HUDEP-2 (cell line): ENCODE results near the gene LHX3.

Source experiments
- DNase-seq, 76 experiments: peaks; one replicate each; lab custom pipeline; 2025; ENCODE audit not compliant: unreplicated experiment in 76 of 76; lab: John Stamatoyannopoulos, UW

LHX3 gene

GRCh38 chr9:136179761-136180160, 25.2 kb downstream of the LHX3 start:
- DNase-seq = no peak

GRCh38 chr9:136179101-136179616, 25.8 kb downstream of the LHX3 start:
- DNase-seq = no peak

- DNase-seq = no peak
Observed at GRCh38 chr9:136178773-136179075, 26.2 kb downstream of the LHX3 start.

GRCh38 chr9:136178061-136178772, 26.7 kb downstream of the LHX3 start:
- DNase-seq = no peak

- no peak for DNase-seq
Observed at GRCh38 chr9:136177224-136177623, 27.7 kb downstream of the LHX3 start.

- DNase-seq = no peak
Observed at GRCh38 chr9:136175616-136176197, 29.2 kb downstream of the LHX3 start.

GRCh38 chr9:136174779-136175615, 29.9 kb downstream of the LHX3 start:
- DNase-seq = no peak

GRCh38 chr9:136173648-136174290, 31.2 kb downstream of the LHX3 start:
- no peak for DNase-seq

- no peak for DNase-seq
Observed at GRCh38 chr9:136172412-136173079, 32.4 kb downstream of the LHX3 start.

- no peak for DNase-seq
Observed at GRCh38 chr9:136171801-136172411, 33.0 kb downstream of the LHX3 start.

GRCh38 chr9:136171009-136171800, 33.7 kb downstream of the LHX3 start:
- DNase-seq = no peak

- peak in 43 of 76 experiments; percentile 2 to 62 (median 30) for DNase-seq
Observed at GRCh38 chr9:136170006-136170901, 34.7 kb downstream of the LHX3 start.

GRCh38 chr9:136169495-136169894, 35.4 kb downstream of the LHX3 start:
- DNase-seq = no peak

GRCh38 chr9:136163248-136163850, 41.6 kb downstream of the LHX3 start:
- no peak for DNase-seq

- no peak for DNase-seq
Observed at GRCh38 chr9:136160995-136161610, 43.8 kb downstream of the LHX3 start.

- no peak for DNase-seq
Observed at GRCh38 chr9:136160381-136160841, 44.5 kb downstream of the LHX3 start.

GRCh38 chr9:136159851-136160250, 45.1 kb downstream of the LHX3 start:
- no peak for DNase-seq
